Mucosa of descending colon (tissue), 3 donors: ENCODE measurements around the gene CXCL8. TPM values are rescaled to one million over a fixed set of nuclear protein-coding genes. Genes with fewer than 3 reads are reported as not detected.

Experiments
- ATAC-seq: fragments of 200-7000 bp; cut with Tn5 transposase; one replicate; pipeline ENCODE4 v1.9.1; 2020; ENCODE audit warnings: mild to moderate bottlenecking, moderate library complexity
- DNase-seq, 3 donors: peaks; one replicate each; pipeline ENCODE4 v3.0.0-alpha.2; 2020
- H3K36me3 ChIP-seq: fragments of 200-600 bp; one replicate; pipeline ENCODE4 v1.8.0; 2021; ENCODE audit warnings: low read depth, mild to moderate bottlenecking
- H3K4me1 ChIP-seq: fragments of 200-600 bp; one replicate; pipeline ENCODE4 v1.8.0; 2021; ENCODE audit warnings: low read depth, mild to moderate bottlenecking
- H3K4me3 ChIP-seq: fragments of 200-600 bp; one replicate; pipeline ENCODE4 v1.8.0; 2021; ENCODE audit warnings: mild to moderate bottlenecking
- H3K9me3 ChIP-seq: fragments of 200-600 bp; one replicate; pipeline ENCODE4 v1.8.0; 2021; ENCODE audit warnings: mild to moderate bottlenecking
- intact Hi-C, 2 donors: fragments of 100-400 bp; cut with DNase I in 1 of 2; cut with micrococcal nuclease in 1 of 2; formaldehyde crosslinking; loops; one replicate each; pipeline versions ENCODE4 v1.11.0 to v1.11.1; 2022; cut with DNase I, micrococcal nuclease
- total RNA-seq, 3 donors: library from RNA; stranded (reverse); fragmentation: NEBNext Ultra II Directional in 2 of 3; extraction: Animal tissue kit (Norgen Biotek cat#: 25700) in 2 of 3; gene quantifications; one replicate each; pipeline versions ENCODE4 v1.2.1 to v1.2.4, GENCODE V29; 2021 to 2023
- TF ChIP-seq, protein P1 (sequence below): fragments of 200-600 bp; IDR thresholded peaks from one replicate; pipeline ENCODE4 v1.8.0; 2022; ENCODE audit warnings: antibody characterized with exemption, mild to moderate bottlenecking
- donor health status: DM: no; HTN: no; CAD: no; lungs with moderate emphysema.
- donor health status: DM: no; HTN: no; CAD: no.
- donor health status: DM: no; HTN: yes; CAD: no.

CXCL8 gene
- total RNA-seq, 3 donors from 2014 or later: 0.73 to 44.6 (median 0.78) TPM

DNA sequence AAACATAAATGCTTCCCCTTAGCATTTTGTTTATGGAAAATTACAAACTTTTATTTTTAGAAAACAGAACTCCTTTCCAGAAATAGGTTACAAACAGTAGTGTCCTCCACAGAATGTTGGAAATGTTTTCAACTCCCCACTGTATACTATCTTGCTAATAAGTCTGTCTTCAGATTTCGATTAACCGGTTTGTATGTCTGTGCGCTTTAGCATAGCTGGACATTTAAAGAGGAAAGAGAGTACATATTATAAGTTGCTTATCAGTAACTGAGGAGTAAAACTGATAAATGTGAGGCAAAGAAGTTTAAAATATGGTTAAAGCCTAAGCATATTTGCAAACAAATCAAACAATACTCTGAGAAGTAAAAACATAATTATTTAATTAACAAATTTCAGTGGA is 3.4 kb downstream of the CXCL8 start:
- H3K4me3 ChIP-seq: no peak overlapping the region
- TF ChIP-seq, protein P1, sequence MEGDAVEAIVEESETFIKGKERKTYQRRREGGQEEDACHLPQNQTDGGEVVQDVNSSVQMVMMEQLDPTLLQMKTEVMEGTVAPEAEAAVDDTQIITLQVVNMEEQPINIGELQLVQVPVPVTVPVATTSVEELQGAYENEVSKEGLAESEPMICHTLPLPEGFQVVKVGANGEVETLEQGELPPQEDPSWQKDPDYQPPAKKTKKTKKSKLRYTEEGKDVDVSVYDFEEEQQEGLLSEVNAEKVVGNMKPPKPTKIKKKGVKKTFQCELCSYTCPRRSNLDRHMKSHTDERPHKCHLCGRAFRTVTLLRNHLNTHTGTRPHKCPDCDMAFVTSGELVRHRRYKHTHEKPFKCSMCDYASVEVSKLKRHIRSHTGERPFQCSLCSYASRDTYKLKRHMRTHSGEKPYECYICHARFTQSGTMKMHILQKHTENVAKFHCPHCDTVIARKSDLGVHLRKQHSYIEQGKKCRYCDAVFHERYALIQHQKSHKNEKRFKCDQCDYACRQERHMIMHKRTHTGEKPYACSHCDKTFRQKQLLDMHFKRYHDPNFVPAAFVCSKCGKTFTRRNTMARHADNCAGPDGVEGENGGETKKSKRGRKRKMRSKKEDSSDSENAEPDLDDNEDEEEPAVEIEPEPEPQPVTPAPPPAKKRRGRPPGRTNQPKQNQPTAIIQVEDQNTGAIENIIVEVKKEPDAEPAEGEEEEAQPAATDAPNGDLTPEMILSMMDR: no peak
- H3K9me3 ChIP-seq: no peaks in the 10 kb centered on the region
- no peaks in the 10 kb centered on the region for H3K36me3 ChIP-seq
- DNase-seq (no peak), ATAC-seq (no peak)
- H3K4me1 ChIP-seq: no peaks in the 10 kb centered on the region
- intact Hi-C loops: no loop called here

- no peaks in the 10 kb centered on the region for H3K36me3 ChIP-seq
- DNase-seq (no peak), ATAC-seq (no peak)
- H3K4me3 ChIP-seq: no peak overlapping the region
- H3K9me3 ChIP-seq: no peaks in the 10 kb centered on the region
- H3K4me1 ChIP-seq: no peaks in the 10 kb centered on the region
- intact Hi-C loops: no loop called here
- TF ChIP-seq, protein P1: no peak
Observed at GRCh38 chr4:73744203-73744602, 3.8 kb downstream of the CXCL8 start.

GRCh38 chr4:73750730-73751129 is 10.4 kb downstream of the CXCL8 start:
- DNase-seq (no peak), ATAC-seq (no peak)
- intact Hi-C loops: no loop called here
- H3K9me3 ChIP-seq: no peaks in the 10 kb centered on the region
- TF ChIP-seq, protein P1: no peak
- no peaks in the 10 kb centered on the region for H3K36me3 ChIP-seq
- H3K4me1 ChIP-seq: no peaks in the 10 kb centered on the region
- no peak overlapping the region for H3K4me3 ChIP-seq

- intact Hi-C loops: no loop called here
- DNase-seq (no peak), ATAC-seq (no peak)
- Histone ChIP-seq H3K9me3 (no peaks in the 10 kb centered on the region), H3K4me3 (no peak overlapping the region), H3K4me1 (no peaks in the 10 kb centered on the region), H3K36me3 (no peaks in the 10 kb centered on the region)
- TF ChIP-seq, protein P1: no peak
Observed at GRCh38 chr4:73751166-73751565, 10.8 kb downstream of the CXCL8 start.

DNA sequence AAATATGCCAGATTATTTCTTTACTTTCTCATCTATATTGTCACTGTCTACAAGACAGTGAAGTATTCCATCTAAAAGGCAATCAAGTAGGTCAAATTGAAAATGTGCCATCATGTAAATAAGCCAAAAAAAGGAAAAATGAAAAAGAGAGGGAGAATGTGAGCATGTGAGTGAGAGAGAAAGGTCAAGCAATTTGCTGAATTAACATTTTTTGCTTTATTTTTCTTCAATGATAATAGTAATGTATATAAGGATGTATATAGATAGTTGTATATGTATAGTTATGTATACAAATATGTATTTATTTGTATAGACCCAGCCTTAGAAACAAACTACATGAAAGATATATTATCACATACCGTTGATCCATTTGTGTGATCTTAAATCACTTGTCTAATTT is 11.5 kb downstream of the CXCL8 start:
- TF ChIP-seq, protein P1: no peak
- no peak for DNase-seq
- Histone ChIP-seq H3K9me3 (no peaks in the 10 kb centered on the region), H3K36me3 (no peaks in the 10 kb centered on the region), H3K4me1 (no peaks in the 10 kb centered on the region), H3K4me3 (no peak overlapping the region)
- intact Hi-C loops: no loop called here
- no peak for ATAC-seq

DNA sequence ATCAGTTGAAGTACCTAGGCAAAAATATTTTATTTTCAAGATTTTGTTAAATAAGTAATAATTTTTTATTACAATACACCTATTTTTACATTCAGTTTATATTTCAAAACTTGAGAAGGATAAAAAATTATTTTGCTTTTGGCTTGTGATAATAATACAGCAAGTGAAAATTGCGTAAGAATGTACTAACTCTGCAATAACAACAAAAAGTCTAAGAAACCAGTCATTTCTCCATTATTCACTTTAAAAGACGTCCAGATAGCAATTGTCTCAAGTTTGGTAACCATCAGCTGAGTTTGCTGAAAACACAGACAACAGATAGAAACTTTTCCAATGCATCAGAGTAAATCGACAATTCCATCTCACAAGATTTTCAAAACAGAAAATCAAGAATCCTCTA is 12.1 kb downstream of the CXCL8 start:
- no peak for DNase-seq
- H3K4me1 ChIP-seq: no peaks in the 10 kb centered on the region
- H3K9me3 ChIP-seq: no peaks in the 10 kb centered on the region
- no peak for ATAC-seq
- no peaks in the 10 kb centered on the region for H3K36me3 ChIP-seq
- intact Hi-C loops: no loop called here
- TF ChIP-seq, protein P1: no peak
- no peak overlapping the region for H3K4me3 ChIP-seq
